Measurements from ENCODE around the gene EML3. TPM values are rescaled to one million over a fixed set of nuclear protein-coding genes. Genes with fewer than 3 reads are reported as not detected.
A peak's percentile ranks its signal among the peaks of the same experiment; 100 is the strongest.

Gene EML3
- total RNA-seq, 2 donors from 2014 or later, result 169 to 174 TPM

DNA sequence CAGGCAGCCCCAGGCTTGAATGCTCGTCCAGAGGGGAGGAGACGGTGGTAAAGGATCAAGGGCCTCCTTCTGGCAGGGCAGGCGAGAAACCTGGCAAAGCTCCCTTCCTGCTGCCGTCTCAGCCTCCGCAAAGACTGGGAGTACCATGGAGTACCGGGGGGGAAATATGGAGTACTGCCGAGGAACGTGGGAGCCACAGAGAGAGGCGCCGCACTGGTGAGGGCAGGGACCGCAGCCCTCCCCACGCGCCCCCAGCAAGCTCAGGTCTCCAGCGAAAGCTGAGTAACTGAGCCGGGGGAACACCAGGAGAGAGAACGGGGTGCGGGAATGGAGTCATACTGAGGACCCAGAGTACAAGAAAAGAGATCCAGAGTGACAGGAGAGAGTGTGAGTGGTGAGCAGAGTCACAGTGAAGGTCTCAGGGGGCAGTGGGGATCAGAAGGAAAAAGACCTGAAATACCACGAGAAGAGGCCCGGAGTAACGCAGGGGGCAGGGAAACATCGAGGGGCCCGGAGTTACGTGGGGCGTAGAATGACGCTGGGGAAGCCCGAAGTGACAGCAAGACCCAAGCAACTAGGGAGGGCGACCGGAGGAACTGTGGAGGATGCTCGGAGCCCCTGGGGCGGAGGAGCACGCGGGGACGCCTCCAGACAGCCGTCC lies 740 bp downstream of the EML3 start:
- Mint-ChIP-seq H3K36me3 (ENCODE audit: low read depth) (no peaks in the 10 kb centered on the region), H3K27ac (peak overlapping the region; percentile 99), H3K4me3 (peak overlapping the region; percentile 100), H3K4me1 (peaks cover 40% of the 10 kb centered on the region), H3K27me3 (no peaks in the 10 kb centered on the region)
- ATAC-seq, result peak; percentile 57
- DNase-seq, result peak in 1 of 3 donors; percentile 22
- H3K9me3 ChIP-seq (ENCODE audit: control insufficient read depth, low read length, poor library complexity, severe bottlenecking), result no peaks in the 10 kb centered on the region

- Mint-ChIP-seq H3K27ac (peak overlapping the region; percentile 99), H3K36me3 (ENCODE audit: low read depth) (no peaks in the 10 kb centered on the region), H3K27me3 (no peaks in the 10 kb centered on the region), H3K4me1 (peaks cover 40% of the 10 kb centered on the region), H3K4me3 (peak overlapping the region; percentile 100)
- DNase-seq, result no peak
- H3K9me3 ChIP-seq (ENCODE audit: control insufficient read depth, low read length, poor library complexity, severe bottlenecking), result no peaks in the 10 kb centered on the region
- ATAC-seq, result no peak
Observed at GRCh38 chr11:62610814-62611704, 1.5 kb downstream of the EML3 start.

DNA sequence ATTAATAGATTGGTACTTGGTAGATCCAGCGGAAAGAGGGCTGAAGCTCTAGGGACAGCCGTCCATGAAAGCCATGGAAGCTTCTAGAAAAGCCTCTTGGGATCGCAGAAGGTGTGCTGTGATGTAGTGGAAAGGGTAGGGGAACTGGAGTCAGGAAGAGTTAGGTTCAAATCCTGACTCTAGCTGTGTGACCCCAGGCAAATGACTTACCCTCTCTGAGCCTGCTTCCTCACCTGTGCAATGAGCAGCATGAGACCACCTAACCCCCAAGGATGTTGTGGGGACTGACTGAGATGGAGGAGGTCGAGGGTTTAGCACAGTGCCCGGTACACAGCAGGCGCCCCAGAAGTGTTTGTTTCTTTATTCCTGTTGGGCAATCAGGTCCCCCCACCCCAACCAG lies 2.2 kb downstream of the EML3 start:
- Mint-ChIP-seq H3K36me3 (ENCODE audit: low read depth) (no peaks in the 10 kb centered on the region), H3K27me3 (no peaks in the 10 kb centered on the region), H3K4me3 (peak overlapping the region; percentile 100), H3K4me1 (peaks cover 40% of the 10 kb centered on the region), H3K27ac (no peak overlapping the region)
- H3K9me3 ChIP-seq (ENCODE audit: control insufficient read depth, low read length, poor library complexity, severe bottlenecking), result no peaks in the 10 kb centered on the region
- ATAC-seq (no peak), DNase-seq (no peak)

- H3K27ac Mint-ChIP-seq, result no peak overlapping the region
- no peaks in the 10 kb centered on the region for H3K36me3 Mint-ChIP-seq (ENCODE audit: low read depth)
- H3K9me3 ChIP-seq (ENCODE audit: control insufficient read depth, low read length, poor library complexity, severe bottlenecking), result no peaks in the 10 kb centered on the region
- DNase-seq, result no peak
- no peaks in the 10 kb centered on the region for H3K27me3 Mint-ChIP-seq
- H3K4me3 Mint-ChIP-seq, result peak overlapping the region; percentile 59
- H3K4me1 Mint-ChIP-seq, result peaks cover 36% of the 10 kb centered on the region
- ATAC-seq, result no peak
Observed at GRCh38 chr11:62608776-62609175, 3.8 kb downstream of the EML3 start.

DNA sequence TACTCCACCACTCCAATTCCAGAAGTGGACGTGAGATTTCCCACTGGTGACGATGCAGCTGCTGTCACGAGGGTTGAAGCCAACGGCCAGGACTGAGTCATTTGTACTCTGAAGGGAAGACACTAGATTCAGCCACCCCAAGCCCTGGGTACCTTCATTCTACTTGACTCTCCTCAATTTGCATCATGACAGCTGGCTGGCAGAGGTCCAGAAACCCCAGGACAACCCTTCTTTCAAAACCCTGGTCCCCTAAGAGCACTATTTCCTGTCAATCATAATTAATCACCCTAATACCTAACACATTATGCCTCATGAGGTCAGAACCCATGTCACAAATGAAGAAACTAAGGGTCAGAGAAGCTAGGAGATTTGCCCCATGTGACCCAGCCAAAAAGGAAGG lies 4.9 kb downstream of the EML3 start:
- Mint-ChIP-seq H3K4me1 (peaks cover 39% of the 10 kb centered on the region), H3K27ac (no peak overlapping the region), H3K36me3 (ENCODE audit: low read depth) (no peaks in the 10 kb centered on the region), H3K27me3 (no peaks in the 10 kb centered on the region), H3K4me3 (no peak overlapping the region)
- DNase-seq, result no peak
- no peak for ATAC-seq
- no peaks in the 10 kb centered on the region for H3K9me3 ChIP-seq (ENCODE audit: control insufficient read depth, low read length, poor library complexity, severe bottlenecking)

GRCh38 chr11:62605902-62606301 lies 6.7 kb downstream of the EML3 start:
- ATAC-seq, result no peak

DNA sequence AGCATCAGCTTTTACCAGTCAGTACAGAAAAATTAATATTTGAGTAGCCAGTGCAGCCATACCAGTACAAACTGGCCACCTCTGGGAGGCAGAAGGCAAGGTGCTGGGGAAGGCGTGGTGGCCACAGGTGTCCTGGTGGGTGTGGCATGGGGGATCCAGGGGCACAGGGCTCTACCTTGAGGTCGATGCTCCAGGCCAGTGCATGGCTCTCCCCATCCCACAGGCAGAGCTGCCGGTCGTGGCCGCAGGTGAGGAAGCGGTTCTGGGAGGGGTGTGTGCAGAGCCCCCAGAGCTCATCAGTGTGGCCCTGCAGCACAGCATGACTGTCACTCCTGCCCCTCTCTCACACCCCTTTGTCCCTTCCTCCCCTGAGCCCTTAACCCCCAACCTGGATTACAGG lies 7.1 kb downstream of the EML3 start:
- DNase-seq, result no peak
- H3K9me3 ChIP-seq (ENCODE audit: control insufficient read depth, low read length, poor library complexity, severe bottlenecking), result no peaks in the 10 kb centered on the region
- H3K36me3 Mint-ChIP-seq (ENCODE audit: low read depth), result no peaks in the 10 kb centered on the region
- H3K27me3 Mint-ChIP-seq, result no peaks in the 10 kb centered on the region
- no peak overlapping the region for H3K4me3 Mint-ChIP-seq
- H3K4me1 Mint-ChIP-seq, result peaks cover 33% of the 10 kb centered on the region
- no peak for ATAC-seq
- H3K27ac Mint-ChIP-seq, result no peak overlapping the region

More at GRCh38 chr11:62605902-62606301, 6.7 kb downstream of the EML3 start:
- H3K9me3 ChIP-seq (ENCODE audit: control insufficient read depth, low read length, poor library complexity, severe bottlenecking), result no peaks in the 10 kb centered on the region
- Mint-ChIP-seq H3K4me1 (peaks cover 34% of the 10 kb centered on the region), H3K4me3 (no peak overlapping the region), H3K36me3 (ENCODE audit: low read depth) (no peaks in the 10 kb centered on the region), H3K27ac (no peak overlapping the region), H3K27me3 (no peaks in the 10 kb centered on the region)
- no peak for DNase-seq

GRCh38 chr11:62604460-62605120 lies 8.0 kb downstream of the EML3 start:
- no peaks in the 10 kb centered on the region for H3K27me3 Mint-ChIP-seq
- ATAC-seq (no peak), DNase-seq (no peak)
- no peak overlapping the region for H3K4me3 Mint-ChIP-seq
- peaks cover 37% of the 10 kb centered on the region for H3K4me1 Mint-ChIP-seq
- H3K27ac Mint-ChIP-seq, result no peak overlapping the region
- no peaks in the 10 kb centered on the region for H3K9me3 ChIP-seq (ENCODE audit: control insufficient read depth, low read length, poor library complexity, severe bottlenecking)
- H3K36me3 Mint-ChIP-seq (ENCODE audit: low read depth), result peaks cover 5% of the 10 kb centered on the region

- ATAC-seq (no peak), DNase-seq (no peak)
- Mint-ChIP-seq H3K36me3 (ENCODE audit: low read depth) (peaks cover 7% of the 10 kb centered on the region), H3K27ac (peak overlapping the region; percentile 98), H3K4me3 (peak overlapping the region; percentile 85), H3K27me3 (no peaks in the 10 kb centered on the region), H3K4me1 (peaks cover 38% of the 10 kb centered on the region)
- H3K9me3 ChIP-seq (ENCODE audit: control insufficient read depth, low read length, poor library complexity, severe bottlenecking), result no peaks in the 10 kb centered on the region
Observed at GRCh38 chr11:62603776-62604299, 8.7 kb downstream of the EML3 start.

DNA sequence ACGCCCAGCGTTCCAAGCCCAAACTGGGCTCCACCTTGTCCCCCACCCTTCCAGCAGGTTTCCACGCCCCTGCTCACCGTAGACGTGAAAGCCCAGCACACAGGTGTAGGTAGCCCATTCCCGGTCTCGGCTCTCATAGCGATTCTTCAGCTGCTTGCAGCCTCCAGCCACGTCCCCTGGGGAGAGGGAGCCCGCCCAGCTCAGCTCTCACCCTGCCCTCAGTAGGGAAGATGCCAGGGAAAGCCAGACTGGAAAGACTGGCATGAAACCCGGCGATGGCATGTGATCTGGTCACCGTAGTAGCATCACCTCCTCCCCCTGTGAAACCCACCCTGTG lies 9.5 kb downstream of the EML3 start:
- DNase-seq (no peak), ATAC-seq (no peak)
- peaks cover 7% of the 10 kb centered on the region for H3K36me3 Mint-ChIP-seq (ENCODE audit: low read depth)
- peaks cover 43% of the 10 kb centered on the region for H3K4me1 Mint-ChIP-seq
- H3K27ac Mint-ChIP-seq, result peak overlapping the region; percentile 98
- peak overlapping the region; percentile 85 for H3K4me3 Mint-ChIP-seq
- no peaks in the 10 kb centered on the region for H3K27me3 Mint-ChIP-seq
- no peaks in the 10 kb centered on the region for H3K9me3 ChIP-seq (ENCODE audit: control insufficient read depth, low read length, poor library complexity, severe bottlenecking)

- peaks cover 7% of the 10 kb centered on the region for H3K36me3 Mint-ChIP-seq (ENCODE audit: low read depth)
- no peaks in the 10 kb centered on the region for H3K27me3 Mint-ChIP-seq
- peak in 1 of 3 donors; percentile 47 for DNase-seq
- peak overlapping the region; percentile 97 for H3K4me3 Mint-ChIP-seq
- ATAC-seq, result no peak
- H3K4me1 Mint-ChIP-seq, result peaks cover 40% of the 10 kb centered on the region
- H3K27ac Mint-ChIP-seq, result peak overlapping the region; percentile 98
- H3K9me3 ChIP-seq (ENCODE audit: control insufficient read depth, low read length, poor library complexity, severe bottlenecking), result no peaks in the 10 kb centered on the region
Observed at GRCh38 chr11:62602141-62603071, 10.2 kb downstream of the EML3 start.

DNA sequence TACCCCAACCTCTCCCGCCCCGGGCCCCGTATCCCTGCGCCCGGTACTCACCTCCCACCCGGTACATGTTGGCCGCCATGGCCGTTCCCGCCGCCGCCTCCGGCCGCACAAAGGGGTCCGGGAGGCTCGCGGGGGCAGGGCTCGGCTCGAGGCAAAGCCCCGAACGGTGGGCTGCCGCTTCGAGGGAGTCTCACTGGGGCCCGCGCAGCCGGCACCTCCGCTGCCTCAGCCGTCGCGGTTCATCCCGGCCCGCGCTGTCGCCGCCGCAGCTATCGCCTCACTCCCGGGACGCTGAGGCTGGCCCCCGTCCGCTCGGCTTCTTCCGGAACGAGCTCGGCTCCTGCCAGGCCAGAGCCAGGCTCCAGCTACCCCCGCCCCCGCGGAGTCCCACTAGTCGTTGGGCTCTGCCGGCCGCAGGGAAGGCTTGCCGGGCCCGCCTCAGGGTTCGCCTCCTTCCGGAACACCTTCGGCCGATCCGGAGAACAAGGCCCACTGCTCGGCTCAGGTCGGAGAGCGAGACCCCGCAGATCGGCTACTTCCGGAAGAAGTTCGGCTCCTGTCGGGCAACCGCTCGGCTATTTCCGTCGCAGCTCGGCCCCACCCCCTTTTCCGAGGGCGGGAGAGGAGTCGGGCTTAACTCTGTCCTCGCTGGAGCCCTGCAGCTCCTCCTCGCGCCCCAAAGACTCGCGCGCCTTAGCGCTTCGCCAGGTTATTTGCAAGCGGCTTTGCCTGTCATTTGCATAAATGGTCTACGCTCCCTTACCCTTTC lies 11.0 kb downstream of the EML3 start, which contains the start of gene MTA2:
Gene MTA2, minus strand, starts transcription at position 494 of the 769 bp plus-strand sequence. Its CDS starts 415 bp downstream, at position 79.
- no peaks in the 10 kb centered on the region for H3K9me3 ChIP-seq (ENCODE audit: control insufficient read depth, low read length, poor library complexity, severe bottlenecking)
- ATAC-seq (peak; percentile 81), DNase-seq (peak; percentile 93 to 100 (median 98))
- H3K27ac Mint-ChIP-seq, result peak within 1 kb of the TSS; percentile 98
- peaks cover 9% of the 10 kb centered on the region for H3K36me3 Mint-ChIP-seq (ENCODE audit: low read depth)
- H3K4me1 Mint-ChIP-seq, result peaks cover 42% of the 10 kb centered on the region
- H3K4me3 Mint-ChIP-seq, result peak within 1 kb of the TSS; percentile 97
- H3K27me3 Mint-ChIP-seq, result no peaks in the 10 kb centered on the region

Data from T-helper 17 cell (primary cell).